Inferior parietal cortex (tissue), 1 donor: ENCODE data around the gene CBX4.

Source experiments
- DNase-seq: peaks from one replicate; pipeline ENCODE4 v3.0.0-alpha.2; 2016; ENCODE audit errors: extremely low spot score

Gene CBX4

DNA sequence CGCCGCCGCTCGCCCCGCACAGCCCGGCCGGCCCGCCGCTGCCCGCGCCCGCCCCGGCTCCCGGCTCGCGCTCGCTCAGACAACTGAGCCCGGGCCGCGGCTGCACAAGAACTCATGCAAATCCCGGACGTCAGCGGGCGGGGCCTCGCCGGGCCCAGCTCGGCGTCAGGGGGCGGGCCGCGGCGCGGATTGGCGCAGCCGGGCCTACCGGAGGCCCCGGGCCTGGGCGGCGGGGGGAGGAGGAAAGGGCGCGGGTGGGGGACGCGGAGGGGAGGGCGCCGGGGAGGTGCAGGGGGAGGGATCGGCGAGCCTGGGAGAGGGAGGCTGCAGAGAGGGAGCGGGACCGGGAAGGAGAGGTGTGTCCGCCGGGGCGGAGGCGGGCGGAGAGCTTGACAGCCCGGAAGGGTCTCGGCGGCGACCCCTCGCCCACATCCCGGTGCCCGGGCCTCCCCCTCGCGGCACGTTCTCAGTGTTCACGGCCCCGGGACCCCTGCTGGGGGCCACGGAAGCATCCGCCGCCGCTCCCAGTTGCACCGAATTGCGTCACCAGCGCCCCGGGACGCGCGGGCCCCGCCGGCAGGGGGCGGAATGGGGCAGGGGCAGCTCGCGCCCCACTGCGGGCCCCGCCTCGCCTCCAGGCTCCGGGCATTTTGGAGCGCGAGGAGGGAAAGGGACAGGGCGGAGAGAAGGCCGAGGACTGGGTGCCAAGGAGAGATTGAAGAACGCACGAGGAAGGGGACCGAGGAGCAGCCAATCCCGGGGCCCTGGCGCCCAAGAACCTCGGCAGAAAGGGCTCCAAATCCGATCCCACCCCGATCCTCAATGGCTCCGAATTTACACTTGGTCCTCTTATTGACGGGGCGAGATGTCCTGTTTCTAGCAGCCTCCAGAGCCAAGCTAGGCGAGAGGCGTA, at the start of gene CBX4:
CBX4 (minus strand) TSS at position 85 of the 913 bp plus-strand sequence. CDS start 189 bp downstream, outside the sequence.
- DNase-seq, result peak; percentile 87

DNA sequence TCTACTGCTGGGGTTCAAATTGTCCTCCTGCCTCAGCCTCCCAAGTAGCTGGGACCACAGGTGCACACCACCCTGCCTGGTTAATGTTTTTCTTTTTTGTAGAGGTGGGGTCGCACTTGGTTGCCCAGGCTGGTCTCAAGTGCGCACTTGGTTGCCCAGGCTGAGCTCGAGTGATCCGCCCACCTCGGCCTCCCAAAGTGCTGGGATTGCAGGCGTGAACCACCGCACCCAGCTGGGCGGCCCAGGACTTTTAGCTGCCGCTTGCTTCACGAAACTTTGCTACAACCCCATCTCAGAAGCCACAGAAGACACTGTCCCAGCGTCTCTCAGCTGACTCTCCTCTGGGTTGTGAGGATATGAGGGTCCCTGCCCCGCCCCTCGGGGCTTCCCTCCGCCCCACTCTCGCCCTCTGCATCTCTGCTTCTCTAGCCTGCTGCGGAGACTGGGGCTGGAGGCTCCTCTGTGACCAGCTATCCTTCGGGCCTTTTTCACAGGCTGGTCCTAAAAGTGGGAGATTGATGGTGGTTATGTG, 48.8 kb upstream of the CBX4 start:
- no peak for DNase-seq

DNA sequence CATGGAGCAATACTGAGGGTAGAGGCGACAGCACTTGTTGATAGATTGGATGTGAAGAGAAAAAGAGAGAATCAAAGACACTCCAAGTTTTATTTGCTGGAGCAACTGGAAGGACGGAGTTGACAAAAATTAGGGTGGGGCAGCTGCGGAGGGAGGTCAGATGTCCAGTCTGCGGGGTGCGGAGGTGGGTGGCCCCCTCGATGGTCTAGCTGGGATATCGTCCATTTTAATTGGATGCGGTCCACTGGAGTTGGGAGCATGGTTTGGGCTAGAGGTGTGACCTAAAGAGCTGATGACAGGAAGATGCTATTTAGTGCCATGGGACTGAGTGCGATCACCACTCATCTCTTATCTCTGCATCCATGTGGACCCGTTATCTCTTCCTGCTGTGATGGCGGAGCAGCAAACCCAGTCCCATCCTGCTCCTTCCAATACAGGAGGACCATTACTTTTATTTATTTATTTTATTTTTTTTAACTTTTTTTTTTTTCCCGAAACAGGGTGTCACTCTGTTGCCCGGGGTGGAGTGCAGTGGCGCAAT, 48.3 kb upstream of the CBX4 start:
- no peak for DNase-seq

DNA sequence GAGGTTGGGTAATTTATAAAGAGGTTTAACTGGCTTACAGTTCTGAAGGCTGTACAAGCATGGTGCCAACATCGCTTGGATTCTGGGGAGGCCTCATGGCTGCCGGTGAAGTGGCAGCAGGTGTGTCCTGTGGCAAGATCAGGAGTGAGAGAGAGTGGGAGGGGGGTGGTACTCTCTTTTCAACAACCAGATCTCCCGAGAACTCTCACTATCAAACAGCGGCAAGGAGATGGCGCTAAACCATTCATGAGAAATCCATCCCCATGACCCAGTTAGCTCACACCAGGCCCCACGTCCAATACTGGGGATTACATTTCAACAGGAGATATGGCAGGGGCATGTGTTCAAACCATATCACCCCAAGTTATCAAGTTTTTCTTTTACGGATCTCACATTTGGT, 44.0 kb upstream of the CBX4 start:
- no peak for DNase-seq

GRCh38 chr17:79878329-79878947, 39.2 kb upstream of the CBX4 start:
- DNase-seq, result no peak

DNA sequence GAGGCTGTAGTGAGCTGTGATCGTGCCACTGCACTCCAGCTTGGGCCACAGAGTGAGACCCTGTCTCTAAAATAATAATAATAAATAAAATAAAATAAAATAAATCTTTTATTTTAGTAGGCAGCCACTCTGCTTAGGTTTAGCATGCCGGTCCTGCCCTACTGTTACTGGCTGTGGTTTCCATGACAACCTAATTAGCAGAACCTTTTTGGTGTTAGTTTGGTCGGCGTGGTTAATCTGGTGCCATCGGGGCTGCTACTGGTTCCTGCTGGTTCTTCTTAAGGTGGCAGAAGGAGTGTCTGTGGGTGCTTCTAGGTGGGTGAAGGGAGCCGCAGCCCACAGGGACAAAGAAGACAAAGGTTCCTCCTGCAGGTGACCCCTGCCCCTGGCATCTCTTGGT, 37.8 kb upstream of the CBX4 start:
- DNase-seq, result no peak

GRCh38 chr17:79875511-79875910, 36.3 kb upstream of the CBX4 start:
- no peak for DNase-seq

GRCh38 chr17:79874329-79874981, 35.2 kb upstream of the CBX4 start:
- DNase-seq, result peak; percentile 16

DNA sequence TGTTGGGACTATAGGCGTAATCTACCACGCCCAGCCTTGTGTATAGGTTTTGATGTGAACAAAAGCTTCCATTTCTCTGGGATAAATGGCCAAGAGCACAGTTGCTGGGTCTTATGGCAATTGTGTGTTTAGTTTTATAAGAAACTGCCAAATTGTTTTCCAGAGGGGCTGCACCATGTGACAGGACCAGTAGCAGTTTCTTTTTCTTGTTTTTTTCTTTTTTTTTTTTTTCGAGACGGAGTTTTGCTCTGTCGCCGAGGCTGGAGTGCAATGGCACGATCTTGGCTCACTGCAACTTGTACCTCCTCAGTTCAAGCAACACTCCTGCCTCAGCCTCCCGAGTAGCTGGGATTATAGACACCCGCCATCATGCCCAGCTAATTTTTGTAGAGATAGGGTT, 34.3 kb upstream of the CBX4 start:
- DNase-seq, result no peak

DNA sequence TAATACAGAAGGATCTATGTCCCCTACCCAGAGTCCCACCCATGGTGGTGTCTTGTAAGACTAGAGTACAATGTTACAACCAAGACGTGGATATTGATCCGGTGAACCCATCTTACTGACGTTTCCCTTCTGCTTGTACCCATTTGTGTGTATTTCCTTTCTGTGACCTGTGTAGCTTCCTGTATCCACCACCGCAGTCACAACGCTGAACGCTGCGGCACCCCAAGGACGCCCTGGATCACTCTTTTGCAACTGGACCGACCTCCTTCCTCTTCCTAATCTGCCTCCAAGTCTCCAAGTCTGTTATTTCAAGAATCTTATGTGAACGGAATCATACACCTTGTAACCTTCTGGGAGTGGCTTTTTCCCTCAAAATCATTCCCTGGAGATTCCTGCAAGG, 33.5 kb upstream of the CBX4 start:
- no peak for DNase-seq

- DNase-seq, result no peak
Measured at GRCh38 chr17:79871131-79871530, 31.9 kb upstream of the CBX4 start.

GRCh38 chr17:79870540-79870939, 31.3 kb upstream of the CBX4 start:
- no peak for DNase-seq

- no peak for DNase-seq
Measured at GRCh38 chr17:79866791-79867518, 27.7 kb upstream of the CBX4 start.

- DNase-seq, result no peak
Measured at GRCh38 chr17:79865351-79866210, 26.3 kb upstream of the CBX4 start.

GRCh38 chr17:79864617-79865250, 25.5 kb upstream of the CBX4 start:
- DNase-seq, result no peak

DNA sequence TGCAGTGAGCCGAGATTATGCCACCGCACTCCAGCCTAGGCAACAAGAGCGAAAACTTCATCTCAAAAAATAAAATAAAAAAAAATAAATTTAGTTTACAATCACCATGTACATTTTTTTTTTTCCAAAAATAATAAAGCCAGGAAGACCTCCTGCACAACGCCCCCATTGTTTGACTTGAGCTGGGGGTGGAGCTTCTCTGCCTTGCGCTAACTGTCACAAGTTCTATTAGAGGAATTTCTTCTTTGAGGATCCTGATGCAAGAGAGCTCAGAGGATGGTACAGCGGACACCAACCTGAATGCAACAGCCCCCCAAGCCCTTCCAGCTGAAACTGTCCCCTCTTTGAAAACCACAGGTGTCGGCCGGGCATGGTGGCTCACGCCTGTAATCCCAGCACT, 24.9 kb upstream of the CBX4 start:
- DNase-seq, result no peak

- DNase-seq, result no peak
Measured at GRCh38 chr17:79862771-79863440, 23.7 kb upstream of the CBX4 start.

- DNase-seq, result no peak
Measured at GRCh38 chr17:79862238-79862637, 23.0 kb upstream of the CBX4 start.

DNA sequence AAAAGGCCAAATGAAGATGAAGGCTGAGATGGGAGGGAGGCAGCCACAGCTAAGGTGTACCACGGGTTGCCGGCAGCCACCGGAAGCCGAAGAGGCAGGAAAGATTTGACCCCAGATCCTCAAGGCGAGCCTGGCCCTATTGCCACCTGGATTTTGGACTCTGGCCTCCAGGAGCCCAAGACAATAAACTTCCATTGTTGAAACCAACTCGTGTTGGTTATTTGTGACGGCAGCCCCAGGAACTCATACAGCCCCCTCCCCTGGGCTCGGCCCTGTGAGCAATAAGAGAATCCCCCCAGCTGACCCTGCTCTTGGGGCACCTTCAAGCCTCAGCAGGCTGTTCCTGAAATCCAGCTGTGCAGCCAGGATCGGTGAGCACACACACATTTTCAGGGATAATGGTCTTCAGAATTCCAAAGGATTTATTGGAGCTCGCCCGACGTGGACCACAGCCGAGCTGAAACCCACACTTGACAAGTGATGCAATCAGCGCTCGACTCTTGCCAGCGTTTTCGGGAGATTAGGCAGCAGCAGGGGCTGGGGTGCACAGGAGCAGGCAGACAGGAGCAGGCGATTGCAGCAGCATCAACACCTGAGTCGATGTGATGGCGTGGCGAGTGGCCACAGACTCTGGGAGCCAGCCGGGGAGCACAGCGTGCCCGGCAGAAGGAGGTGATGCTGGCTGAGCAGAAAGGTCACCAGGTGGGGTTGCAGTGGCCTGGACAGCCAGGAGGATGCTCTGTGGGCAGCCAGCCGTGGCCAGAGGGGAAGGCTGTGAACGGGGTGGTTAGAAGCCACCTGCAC, 22.4 kb upstream of the CBX4 start:
- no peak for DNase-seq
